AG08396 (cell line): ENCODE data around the gene NRXN3.

Experiments used
- DNase-seq: peaks from one replicate; pipeline ENCODE4 v3.0.0; 2012; ENCODE audit warnings: low spot score, mixed read lengths

The NRXN3 gene

DNA sequence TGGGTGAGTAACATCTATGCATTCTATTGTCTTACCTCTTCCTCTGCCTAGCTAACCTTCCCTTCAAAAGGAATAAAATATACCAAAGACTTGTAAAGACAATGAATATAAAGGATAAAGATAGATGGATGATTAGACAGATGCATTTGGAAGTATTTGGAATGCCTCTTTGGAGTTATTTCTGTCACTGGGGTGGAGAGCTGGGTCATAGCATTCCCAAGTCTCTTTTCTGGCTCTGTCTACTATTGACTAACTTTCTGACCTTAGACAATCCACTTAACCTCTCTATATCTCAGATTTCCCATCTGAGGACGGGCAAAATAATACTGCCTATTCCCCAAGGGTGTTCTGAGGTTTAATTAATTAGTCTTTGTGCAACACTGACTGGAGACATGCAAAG is 1523.8 kb downstream of the NRXN3 start:
- no peak for DNase-seq

DNA sequence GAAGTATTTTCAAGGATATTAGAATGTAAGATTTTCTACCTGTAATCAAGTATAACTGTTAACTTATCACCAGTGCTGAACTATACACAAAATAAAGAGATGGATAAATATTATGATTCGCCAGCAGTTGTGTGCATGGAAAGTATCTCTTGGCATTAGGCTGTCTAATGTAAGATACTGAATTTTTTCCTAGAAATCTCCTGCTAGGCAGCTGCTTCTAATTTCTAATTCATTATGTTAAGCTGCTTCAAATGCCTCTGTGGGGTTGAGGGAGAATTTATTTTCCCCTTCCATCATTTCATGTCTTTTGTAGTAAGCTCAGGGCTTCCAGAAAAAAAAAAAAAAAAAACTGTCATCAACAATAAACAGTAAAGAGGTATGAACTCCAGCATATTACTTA is 1525.1 kb downstream of the NRXN3 start:
- DNase-seq, result no peak

DNA sequence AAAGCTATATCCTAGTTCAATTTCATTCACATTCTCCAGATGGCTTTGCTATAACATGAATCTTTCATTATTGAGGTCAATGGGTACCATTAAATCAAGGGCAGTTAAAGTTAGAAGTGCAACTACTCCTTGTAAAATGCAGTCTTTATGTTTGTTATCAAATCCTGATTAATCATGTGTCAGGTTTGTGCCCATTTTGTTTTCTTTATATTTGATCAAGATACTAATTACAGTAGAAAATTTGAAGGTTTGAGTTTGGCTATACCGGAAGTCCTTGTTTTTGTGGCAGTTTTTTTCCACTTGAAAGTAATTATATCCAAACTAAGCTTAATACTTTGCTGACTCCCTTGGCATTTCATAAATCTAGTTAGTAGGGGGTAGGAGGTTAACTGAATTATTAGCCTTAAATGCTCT is 1528.1 kb downstream of the NRXN3 start:
- DNase-seq, result no peak

DNA sequence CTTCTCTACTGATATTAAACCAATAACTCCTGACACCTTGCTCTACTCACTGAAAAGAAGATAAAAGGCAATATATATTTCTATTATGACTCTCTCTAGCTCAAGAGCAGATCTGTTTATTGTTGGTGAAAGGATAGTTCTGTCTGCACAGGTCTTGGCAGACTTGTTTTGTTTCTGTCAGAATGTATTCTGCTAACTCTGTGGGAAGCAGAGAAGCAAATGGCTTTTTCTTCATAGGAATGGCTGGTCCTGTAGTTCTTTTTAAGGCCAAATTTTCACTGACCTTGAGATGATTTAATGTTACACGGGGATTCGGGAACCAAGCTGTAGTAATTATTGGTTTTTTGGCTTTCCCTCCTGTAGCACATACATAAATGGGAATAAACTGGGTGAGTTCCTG is 1529.0 kb downstream of the NRXN3 start:
- no peak for DNase-seq

DNA sequence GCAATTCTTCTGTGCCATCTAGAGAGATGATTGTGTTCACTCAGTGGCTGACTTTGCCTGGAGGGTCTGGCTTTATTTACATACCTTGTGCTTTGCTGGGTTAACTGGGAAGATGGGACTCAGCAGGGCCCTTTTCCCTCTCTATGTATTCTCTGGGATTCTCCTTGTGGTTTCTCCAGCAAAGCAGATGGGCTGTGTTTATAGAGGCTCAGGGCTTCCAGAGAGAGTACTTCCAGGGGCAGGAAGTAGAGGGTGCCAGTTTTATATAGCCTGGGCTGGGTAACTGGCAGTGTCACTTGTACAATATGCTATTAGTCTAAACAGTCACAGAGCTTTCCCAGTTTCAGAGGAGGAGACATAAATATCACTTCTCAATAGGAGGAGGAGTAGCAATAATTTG is 1531.2 kb downstream of the NRXN3 start:
- no peak for DNase-seq

DNA sequence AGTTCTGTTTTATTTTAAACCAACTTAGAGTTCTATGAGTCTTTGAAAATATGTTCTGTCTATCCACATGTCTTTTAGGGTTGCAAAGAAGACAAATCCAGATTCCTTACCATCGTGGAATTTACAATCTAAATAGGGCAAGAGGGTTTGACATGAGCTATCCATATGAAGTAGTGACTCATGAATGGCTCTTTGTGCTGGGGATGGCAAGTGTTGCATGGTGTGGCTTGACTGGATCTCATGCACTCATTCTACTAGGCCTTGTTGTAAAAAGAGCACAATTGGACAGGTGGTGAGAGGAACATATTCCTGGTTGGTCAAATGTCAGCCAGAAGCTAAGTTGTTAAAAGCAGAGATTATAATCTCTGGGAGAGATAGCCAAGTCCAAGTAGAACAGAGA is 1532.0 kb downstream of the NRXN3 start:
- DNase-seq, result no peak

DNA sequence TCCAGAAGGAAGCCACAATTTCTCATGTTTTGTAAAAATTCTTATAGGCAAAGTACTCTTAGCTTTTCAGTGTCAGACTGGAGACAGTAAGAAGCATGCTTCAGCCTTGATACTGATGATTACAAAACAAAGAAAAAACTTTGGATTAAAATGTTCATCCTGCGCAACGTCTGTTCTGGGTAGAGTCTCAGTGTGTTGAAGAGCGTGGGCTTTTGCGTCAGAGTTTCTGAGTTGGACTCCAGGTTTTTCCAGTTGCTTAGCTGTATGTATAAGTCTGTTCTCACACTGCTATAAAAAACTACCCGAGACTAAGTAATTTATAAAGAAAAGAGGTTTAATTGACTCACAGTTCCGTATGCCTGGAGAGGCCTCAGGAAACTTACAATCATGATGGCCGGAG is 1533.0 kb downstream of the NRXN3 start:
- DNase-seq, result no peak

DNA sequence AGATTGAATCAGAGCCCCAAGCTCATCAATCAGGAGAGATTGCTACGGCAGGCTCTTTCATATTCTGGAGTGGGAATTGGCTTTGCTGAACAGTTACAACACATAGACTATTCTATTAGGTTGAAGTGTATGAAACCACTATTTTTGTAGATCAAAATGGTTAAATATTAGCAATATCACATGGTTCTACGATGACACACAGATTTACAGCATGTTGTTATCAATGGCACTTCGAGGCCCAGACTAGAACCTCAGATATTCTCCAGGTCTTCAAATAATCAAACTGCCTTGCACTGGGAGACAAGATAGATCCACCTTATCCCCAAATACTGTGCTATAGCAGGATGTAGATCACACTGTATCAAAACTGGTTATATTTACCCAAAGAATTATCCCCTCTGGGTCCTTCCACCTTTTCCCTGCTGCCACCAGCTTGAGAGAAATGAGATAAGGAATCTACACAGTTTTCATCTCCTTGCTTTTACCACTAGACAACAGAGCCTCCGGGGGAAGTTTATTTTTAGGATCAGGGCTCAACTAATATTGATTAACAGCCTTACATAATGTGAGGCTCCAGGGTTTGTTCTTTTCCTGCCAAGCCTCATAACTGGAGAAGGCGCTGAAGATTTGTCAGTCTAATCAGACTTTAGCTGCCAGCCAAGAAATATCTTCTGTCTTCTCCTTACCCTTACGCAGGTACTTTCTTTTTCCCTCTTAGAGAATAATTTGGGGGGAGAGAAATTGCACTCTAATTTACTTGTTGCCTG is 1534.1 kb downstream of the NRXN3 start:
- DNase-seq, result no peak

DNA sequence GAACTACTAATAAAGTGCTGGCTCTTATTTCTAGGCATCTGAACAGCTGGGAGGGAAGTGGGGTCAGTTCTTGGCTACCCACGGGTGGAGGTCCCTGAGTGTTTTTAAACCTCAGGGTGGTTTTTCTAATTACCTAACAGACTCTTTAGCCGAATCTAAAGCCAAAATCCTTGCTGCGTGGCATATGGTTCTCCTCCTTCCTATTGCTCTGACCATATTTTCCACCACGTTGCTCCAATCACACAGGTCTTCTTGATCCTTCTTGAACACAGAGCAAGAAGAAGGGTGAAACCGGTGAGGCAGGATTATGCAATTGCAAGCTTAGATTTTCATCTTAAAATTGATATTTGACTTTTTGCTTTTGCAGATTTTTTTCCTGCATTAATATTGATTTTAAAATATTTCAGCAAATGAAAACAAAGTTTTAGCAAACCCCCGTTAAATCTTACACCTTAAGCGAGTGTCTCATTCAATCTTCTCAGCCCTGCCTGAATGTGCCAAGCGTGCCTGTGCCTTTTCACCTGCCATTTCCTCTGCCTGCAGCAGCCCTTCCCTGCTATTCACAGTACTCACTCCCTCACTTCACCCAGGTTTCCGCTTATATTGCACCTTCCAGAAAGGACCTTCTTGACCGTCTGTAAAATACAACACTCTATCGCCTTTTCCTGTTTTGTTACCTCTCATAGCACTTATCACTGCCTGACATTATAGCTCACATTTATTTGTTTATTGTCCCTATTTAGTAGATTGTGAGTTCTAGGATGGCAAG is 1535.1 kb downstream of the NRXN3 start:
- DNase-seq, result no peak

DNA sequence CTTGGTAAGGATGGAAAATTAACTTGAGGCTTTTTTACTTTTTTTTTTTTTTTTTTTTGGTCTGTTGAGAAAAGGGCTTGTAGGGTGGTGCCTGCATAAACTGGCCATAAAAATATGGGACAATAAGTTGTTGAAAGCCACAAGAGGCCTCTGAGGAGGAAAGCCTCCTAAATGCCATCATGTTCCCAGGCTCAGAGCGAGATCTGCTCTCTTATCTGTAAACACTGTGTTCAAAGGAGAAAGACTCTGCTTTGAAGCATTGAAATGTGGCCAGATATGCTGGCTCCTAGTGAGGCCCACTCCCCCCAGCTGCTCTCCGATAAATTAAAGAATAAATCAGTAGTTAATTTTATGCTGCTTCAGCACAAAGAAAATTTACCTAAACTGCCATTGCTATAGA is 1536.2 kb downstream of the NRXN3 start:
- no peak for DNase-seq

DNA sequence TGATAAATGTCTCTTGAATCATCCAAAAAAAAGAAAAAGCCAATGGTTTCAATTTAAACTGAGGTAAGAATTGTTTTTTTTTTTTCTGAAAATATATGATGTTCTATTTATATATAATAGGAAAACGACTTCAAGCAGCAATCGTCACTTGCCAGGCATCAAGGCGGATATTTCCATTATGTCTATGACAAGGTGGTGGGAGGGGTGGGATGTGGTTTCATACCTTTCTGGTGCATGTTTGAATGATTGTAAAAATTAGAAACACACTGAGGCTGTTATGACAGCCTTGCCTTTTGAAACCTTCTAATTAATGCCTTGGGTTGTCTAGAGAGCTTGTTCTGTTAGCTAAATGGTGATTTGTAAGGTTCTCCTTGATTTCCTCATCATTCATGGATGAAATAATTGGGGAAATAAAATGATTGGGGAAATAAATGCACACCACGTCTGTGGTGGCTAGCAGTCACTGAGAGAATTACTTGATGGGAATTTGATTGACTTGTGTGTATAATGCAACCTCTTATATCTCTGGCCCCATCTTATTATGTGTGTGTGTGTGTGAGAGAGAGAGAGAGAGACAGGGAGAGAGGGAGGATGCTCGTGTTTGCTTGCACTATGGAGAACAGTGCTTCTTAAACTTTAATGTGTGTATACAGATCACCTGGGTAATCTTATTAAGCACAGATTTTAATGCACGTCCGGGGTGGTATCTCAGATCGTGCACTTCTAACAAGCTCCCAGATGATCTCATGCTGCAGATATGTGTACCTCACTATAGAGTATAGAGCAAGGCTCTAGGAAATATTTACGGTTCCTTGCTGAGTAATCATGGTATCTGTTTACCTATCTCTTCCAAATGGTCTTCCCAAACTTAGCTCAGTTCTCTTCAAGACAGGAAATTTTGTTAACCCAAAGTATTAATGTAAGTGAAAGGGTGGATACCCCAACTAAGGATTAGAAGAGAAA is 1538.5 kb downstream of the NRXN3 start:
- no peak for DNase-seq

DNA sequence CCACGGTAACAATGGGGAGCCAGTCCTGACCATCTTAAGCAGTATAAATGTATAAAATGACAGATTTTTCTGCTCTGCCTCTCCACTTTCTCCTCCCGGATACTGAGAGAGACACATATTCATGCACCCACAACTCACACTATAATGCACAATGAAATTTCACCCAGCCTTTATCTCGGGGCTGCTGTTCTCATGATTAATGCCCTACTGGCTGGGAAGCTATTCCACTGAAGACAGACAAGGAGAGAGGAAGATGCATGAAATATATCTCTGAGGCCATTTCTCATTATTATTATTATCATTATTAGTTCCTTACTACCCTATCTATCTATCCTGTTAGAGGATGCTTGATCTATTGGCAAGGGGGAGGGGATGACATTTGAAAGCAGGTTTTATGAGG is 1539.4 kb downstream of the NRXN3 start:
- no peak for DNase-seq

DNA sequence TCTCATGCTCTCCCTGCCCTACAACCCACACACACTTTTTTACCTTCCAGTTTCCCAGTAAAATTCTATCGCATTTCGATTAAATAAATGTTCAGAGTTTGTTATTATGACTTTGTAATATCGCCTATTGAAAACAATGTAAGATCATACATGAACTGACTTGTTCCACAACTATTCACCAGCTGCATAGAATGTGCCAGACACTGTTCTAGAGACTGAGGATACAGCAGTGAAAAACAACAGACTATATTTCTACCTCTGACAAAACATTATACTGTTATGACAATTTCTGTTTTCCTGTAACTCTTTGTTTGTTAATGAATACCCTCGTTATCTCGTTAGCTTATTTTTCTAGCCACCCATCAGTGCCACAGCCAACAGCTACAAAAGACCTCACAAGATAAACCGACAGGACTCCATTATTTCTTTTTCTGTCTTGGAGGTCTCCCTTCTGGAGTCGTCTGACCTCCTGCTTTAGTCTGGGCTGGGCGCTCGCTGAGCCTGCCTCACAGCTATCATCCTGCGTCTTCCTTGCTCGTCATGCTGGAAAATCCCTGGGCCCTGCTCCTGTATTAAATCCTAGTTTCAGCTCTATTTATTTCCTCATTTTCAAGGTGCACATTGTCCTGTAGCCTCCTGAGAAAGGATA is 1542.3 kb downstream of the NRXN3 start:
- no peak for DNase-seq

DNA sequence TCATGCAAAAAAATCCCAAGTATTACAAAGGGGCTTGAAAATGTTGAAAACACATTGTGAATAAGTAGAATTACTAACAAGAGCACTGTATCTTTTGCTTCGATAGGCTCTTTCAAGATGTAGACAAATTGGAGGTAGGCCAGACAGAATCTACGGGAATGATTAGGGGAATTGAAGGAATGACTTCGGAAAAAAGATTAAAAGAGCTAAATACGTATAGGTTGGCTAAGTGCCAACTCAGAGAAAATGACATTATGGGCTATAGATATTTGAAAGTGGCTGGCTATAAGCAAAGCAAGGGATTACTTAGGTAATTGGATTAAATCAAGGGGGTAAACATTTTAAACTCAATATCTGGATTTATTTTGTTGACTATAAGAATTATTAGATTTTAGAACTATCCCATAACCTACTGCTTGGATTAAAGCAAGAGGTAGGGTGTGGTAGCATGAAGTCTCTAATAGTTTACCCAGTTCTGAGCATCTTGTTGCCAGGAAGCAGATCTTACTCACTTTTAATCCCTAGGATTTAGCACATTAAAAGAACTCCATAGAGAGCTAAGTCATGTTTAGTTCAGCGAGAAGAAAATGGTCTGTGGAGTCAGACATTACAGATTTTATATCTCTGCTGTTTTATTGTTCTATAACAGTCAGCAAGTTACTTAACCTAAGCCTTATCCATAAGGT is 1551.4 kb downstream of the NRXN3 start:
- DNase-seq, result no peak

DNA sequence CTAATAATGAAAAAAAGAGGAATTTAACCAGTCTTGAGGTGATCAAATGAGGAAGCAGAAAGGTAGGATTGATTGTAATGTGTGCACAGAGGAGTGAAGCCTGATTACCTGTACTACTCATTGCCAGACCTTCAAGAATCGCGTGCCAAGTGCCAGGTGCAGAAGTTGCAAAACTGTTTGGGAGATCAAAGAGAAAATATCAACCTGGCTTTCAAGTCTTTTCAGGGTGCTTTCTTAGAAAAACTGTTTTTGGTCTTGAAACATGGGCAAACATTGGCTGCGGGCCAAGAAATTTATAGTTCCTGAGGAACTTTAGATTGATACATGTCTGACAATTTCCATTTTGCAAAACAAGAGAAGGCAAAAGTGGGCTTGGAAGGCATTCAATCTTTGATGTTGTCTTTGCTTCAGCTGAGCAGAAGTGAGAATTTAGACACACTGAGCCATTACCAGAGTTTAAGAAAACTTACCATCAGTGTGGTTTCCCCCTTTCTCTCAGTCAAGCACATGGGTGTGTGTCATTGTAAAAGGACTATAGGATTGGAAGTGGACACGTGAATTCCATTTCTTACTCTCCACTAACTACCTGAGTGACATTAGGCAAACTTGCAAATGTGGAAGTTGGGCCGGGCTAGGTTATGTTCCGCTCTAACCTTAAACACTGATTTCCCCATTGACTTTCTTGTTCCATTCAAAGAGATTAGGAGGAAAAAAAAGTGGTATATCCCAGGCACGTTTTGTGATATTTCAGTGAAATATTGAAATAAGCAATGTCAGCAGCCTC is 1555.0 kb downstream of the NRXN3 start:
- no peak for DNase-seq

DNA sequence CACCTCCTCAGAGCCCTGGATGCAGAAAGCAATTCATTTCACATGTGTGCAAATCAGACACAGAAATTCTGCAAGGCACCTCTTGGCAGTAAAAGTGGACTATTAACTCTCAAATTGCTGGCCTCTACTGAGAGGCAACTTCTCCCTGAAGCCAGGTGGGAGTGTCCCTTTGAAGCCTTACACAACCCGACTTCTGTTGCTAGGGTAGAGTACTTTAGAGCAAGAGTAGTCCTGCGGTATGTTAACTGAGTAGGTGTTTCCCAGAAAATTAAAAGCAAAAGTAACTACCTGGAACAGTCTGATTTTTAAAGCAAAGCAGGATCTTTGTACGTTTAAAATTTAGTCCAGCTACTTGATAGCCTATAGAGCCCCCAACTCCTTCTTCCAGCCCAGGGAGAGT is 1557.7 kb downstream of the NRXN3 start:
- DNase-seq, result no peak

DNA sequence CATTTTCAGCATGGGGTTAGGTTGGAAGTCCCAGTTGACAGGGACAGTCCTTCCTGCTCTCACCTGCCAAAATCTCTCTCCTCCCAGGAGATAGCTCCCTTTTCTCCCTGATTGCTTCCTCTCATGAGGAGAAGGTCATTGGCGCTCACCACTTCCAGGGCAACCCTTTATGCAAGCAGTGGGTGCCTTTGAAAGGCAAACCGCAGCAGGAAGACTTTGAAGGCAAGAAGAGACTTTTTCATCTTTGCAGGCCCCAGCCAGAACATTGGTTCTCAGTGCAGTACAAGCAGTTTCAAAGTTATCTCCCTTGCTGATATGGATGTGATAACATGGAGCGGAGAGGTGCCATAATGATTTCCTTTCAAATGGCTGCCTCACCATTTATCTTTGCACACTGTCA is 1558.2 kb downstream of the NRXN3 start:
- no peak for DNase-seq

DNA sequence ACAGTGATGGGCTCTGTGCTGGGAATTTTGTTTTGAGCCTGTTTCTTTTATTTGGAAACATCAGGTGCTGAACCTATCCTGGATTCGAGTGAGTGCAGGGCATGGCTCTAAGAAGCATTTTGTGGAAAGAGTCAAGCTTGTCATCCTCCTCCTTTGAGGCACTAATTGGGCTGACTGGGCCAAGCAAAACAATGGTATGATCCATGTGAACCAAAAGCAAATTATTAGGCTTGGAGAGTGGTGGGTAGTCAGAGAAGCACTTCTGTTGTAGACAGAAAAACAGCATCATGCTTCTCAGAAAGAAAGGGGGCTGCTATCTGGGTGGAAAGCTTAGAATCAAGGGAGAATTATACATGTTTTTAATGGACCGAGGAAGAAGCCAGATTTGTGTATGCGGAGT is 1559.6 kb downstream of the NRXN3 start:
- DNase-seq, result no peak

DNA sequence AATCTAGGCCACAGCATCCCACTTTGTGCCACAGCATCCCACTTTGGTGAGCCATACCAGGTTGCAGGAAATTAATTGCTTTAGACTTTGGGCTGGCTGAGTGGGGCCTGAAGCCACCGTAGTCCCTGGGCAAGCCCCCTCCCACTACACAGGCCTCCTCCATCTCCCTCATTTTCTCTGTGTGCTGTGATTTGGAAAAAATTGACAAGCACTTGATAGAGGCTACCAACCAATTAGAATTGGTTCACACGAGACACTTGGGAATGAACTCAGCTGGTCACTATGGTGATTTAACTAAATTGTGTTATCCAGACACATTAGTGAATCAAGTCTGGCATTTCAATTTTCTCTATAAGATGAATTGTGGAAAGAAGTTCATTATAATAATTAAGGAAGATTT is 1560.0 kb downstream of the NRXN3 start:
- DNase-seq, result no peak

DNA sequence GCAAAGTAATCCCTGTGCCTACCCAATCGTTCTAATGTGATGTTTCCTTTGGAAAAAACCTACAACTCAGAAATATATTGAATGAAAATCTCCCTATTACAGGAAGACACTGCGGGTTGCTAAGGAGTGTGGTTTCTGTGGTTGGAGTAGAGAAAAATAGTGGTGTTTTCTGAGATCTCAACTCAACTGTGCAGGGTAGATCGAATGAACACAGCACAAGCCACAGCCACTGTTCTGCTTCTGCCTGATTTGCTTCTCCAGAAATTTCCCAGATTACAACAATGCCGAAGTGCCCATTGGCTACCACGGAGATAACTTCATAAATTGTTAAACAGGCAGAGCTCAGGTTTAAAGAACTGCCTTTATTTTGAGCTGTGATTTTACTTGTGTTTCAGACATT is 1560.8 kb downstream of the NRXN3 start:
- no peak for DNase-seq
